ENCODE results near the gene PICK1.

The PICK1 gene

GRCh38 chr22:38079804-38080203 lies 22.6 kb downstream of the PICK1 start:
- Histone ChIP-seq H3K4me1 (ENCODE audit: control insufficient read depth, insufficient read depth, low read length, poor library complexity, severe bottlenecking) (peaks cover 27% of the 10 kb centered on the region), H3K27ac (ENCODE audit: low read depth, low read length, severe bottlenecking) (no peak overlapping the region), H3K36me3 (ENCODE audit: control insufficient read depth, insufficient read depth, low read length) (no peaks in the 10 kb centered on the region), H3K4me3 (ENCODE audit: extremely low read depth, insufficient read depth, low read length, poor library complexity, severe bottlenecking) (no peak overlapping the region), H3K9me3 (ENCODE audit: control insufficient read depth, low read length) (no peaks in the 10 kb centered on the region)
- WGBS, 2 experiments (ENCODE audit: insufficient coverage in 2 of 2): 89 to 92% methylated on average over 5 to 7 of the region's 7 CpGs

DNA sequence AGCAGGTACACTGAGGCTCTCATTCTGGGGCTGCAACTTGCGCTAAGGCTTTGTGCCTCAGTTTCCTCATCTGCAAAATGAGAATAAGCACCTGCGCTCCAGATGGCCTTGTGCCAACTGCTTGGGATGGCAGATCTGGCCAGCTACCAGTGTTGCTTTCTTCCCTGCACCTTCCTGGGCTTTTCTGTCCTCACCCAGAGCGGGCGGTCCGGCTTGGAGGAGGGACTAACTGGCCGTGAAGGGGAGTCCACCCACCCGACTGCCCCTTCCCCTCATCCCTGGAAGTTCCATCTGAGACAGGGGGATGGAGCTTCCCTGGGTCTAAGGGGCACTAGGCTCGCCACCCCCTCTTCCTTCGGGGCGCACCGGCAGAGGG lies 23.3 kb downstream of the PICK1 start:
- H3K4me1 ChIP-seq (ENCODE audit: control insufficient read depth, insufficient read depth, low read length, poor library complexity, severe bottlenecking): peaks cover 29% of the 10 kb centered on the region
- H3K9me3 ChIP-seq (ENCODE audit: control insufficient read depth, low read length): no peaks in the 10 kb centered on the region
- H3K27ac ChIP-seq (ENCODE audit: low read depth, low read length, severe bottlenecking): no peak overlapping the region
- no peaks in the 10 kb centered on the region for H3K36me3 ChIP-seq (ENCODE audit: control insufficient read depth, insufficient read depth, low read length)
- 90 to 92% methylated on average over 6 to 10 of the region's 11 CpGs for WGBS, 2 experiments (ENCODE audit: insufficient coverage in 2 of 2)
- no peak overlapping the region for H3K4me3 ChIP-seq (ENCODE audit: extremely low read depth, insufficient read depth, low read length, poor library complexity, severe bottlenecking)

GRCh38 chr22:38080850-38081635 lies 23.8 kb downstream of the PICK1 start:
- Histone ChIP-seq H3K27ac (ENCODE audit: low read depth, low read length, severe bottlenecking) (no peak overlapping the region), H3K4me3 (ENCODE audit: extremely low read depth, insufficient read depth, low read length, poor library complexity, severe bottlenecking) (peak overlapping the region; percentile 5)
- 28 to 37% methylated on average over 102 to 106 of the region's 110 CpGs for WGBS, 2 experiments (ENCODE audit: insufficient coverage in 2 of 2)

GRCh38 chr22:38081636-38081940 lies 24.4 kb downstream of the PICK1 start:
- Histone ChIP-seq H3K36me3 (ENCODE audit: control insufficient read depth, insufficient read depth, low read length) (no peaks in the 10 kb centered on the region), H3K4me1 (ENCODE audit: control insufficient read depth, insufficient read depth, low read length, poor library complexity, severe bottlenecking) (peaks cover 30% of the 10 kb centered on the region), H3K4me3 (ENCODE audit: extremely low read depth, insufficient read depth, low read length, poor library complexity, severe bottlenecking) (peak overlapping the region; percentile 5), H3K9me3 (ENCODE audit: control insufficient read depth, low read length) (no peaks in the 10 kb centered on the region), H3K27ac (ENCODE audit: low read depth, low read length, severe bottlenecking) (no peak overlapping the region)
- WGBS, 2 experiments (ENCODE audit: insufficient coverage in 2 of 2): 40 to 46% methylated on average over 14 to 17 of the region's 17 CpGs

More at GRCh38 chr22:38080850-38081635, 23.8 kb downstream of the PICK1 start:
- Histone ChIP-seq H3K4me1 (ENCODE audit: control insufficient read depth, insufficient read depth, low read length, poor library complexity, severe bottlenecking) (peaks cover 30% of the 10 kb centered on the region), H3K9me3 (ENCODE audit: control insufficient read depth, low read length) (no peaks in the 10 kb centered on the region), H3K36me3 (ENCODE audit: control insufficient read depth, insufficient read depth, low read length) (no peaks in the 10 kb centered on the region)

DNA sequence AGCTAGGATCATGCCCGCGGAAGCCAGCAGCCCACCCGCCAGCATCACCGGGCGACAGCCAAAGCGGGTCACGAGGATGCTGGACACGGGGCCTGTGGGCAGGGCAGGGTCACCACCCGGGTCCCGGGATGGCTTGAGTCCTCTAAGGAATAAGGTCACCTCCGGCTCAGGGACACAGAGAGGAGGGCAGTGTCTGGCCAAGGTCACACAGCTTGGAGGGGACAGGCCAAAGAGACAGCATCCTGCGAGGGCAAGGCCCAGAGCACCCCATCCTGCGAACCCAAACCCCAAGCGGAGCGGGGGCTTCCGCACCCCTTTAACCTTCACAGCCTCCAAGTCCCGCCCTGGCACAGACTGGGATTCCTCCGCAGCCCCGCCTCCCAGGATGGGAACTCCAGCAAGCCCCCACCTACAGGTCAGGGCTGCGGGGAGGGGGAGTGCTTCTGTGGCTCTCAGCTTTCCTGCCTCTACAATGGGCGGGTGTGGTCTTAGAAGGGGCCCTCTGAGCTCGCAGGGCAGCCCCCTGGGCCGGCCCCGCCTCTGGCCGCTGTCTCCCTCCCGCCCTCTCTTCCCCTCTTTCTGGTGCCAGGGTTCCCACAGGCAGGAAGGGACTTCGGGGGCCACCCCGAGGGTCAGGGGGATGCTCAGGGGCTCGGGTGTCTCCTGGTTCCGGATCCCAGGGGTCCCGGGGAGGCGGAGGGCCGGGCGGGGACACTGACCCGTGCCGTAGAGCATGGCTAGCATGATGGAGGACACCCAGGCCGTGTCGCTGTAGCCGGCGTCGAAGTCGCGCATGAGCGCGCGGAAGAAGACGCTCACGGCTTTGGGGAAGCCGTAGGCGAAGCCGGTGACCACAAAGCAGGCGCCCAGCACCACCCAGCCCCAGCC lies 25.0 kb downstream of the PICK1 start:
- H3K4me3 ChIP-seq (ENCODE audit: extremely low read depth, insufficient read depth, low read length, poor library complexity, severe bottlenecking): no peak overlapping the region
- H3K9me3 ChIP-seq (ENCODE audit: control insufficient read depth, low read length): no peaks in the 10 kb centered on the region
- WGBS, 2 experiments (ENCODE audit: insufficient coverage in 2 of 2): 60 to 72% methylated on average over 38 to 46 of the region's 52 CpGs
- H3K36me3 ChIP-seq (ENCODE audit: control insufficient read depth, insufficient read depth, low read length): no peaks in the 10 kb centered on the region
- H3K27ac ChIP-seq (ENCODE audit: low read depth, low read length, severe bottlenecking): no peak overlapping the region
- peaks cover 30% of the 10 kb centered on the region for H3K4me1 ChIP-seq (ENCODE audit: control insufficient read depth, insufficient read depth, low read length, poor library complexity, severe bottlenecking)

- Histone ChIP-seq H3K36me3 (ENCODE audit: control insufficient read depth, insufficient read depth, low read length) (no peaks in the 10 kb centered on the region), H3K4me1 (ENCODE audit: control insufficient read depth, insufficient read depth, low read length, poor library complexity, severe bottlenecking) (peaks cover 30% of the 10 kb centered on the region), H3K27ac (ENCODE audit: low read depth, low read length, severe bottlenecking) (no peak overlapping the region), H3K4me3 (ENCODE audit: extremely low read depth, insufficient read depth, low read length, poor library complexity, severe bottlenecking) (no peak overlapping the region), H3K9me3 (ENCODE audit: control insufficient read depth, low read length) (no peaks in the 10 kb centered on the region)
- 88 to 90% methylated on average over 15 of the region's 24 CpGs for WGBS, 2 experiments (ENCODE audit: insufficient coverage in 2 of 2)
Measured at GRCh38 chr22:38082986-38083710, 25.9 kb downstream of the PICK1 start.

- Histone ChIP-seq H3K36me3 (ENCODE audit: control insufficient read depth, insufficient read depth, low read length) (no peaks in the 10 kb centered on the region), H3K9me3 (ENCODE audit: control insufficient read depth, low read length) (no peaks in the 10 kb centered on the region), H3K4me3 (ENCODE audit: extremely low read depth, insufficient read depth, low read length, poor library complexity, severe bottlenecking) (no peak within 1 kb of the TSS), H3K4me1 (ENCODE audit: control insufficient read depth, insufficient read depth, low read length, poor library complexity, severe bottlenecking) (peaks cover 30% of the 10 kb centered on the region), H3K27ac (ENCODE audit: low read depth, low read length, severe bottlenecking) (no peak within 1 kb of the TSS)
- WGBS, 2 experiments (ENCODE audit: insufficient coverage in 2 of 2): 47 to 57% methylated on average over 9 to 10 of the region's 16 CpGs
Measured at GRCh38 chr22:38083931-38084631, 26.9 kb downstream of the PICK1 start, which contains the start of gene SLC16A8. TSS of gene SLC16A8 (minus strand) at chr22:38084184. CDS start at chr22:38082873, 1,311 bp downstream.

DNA sequence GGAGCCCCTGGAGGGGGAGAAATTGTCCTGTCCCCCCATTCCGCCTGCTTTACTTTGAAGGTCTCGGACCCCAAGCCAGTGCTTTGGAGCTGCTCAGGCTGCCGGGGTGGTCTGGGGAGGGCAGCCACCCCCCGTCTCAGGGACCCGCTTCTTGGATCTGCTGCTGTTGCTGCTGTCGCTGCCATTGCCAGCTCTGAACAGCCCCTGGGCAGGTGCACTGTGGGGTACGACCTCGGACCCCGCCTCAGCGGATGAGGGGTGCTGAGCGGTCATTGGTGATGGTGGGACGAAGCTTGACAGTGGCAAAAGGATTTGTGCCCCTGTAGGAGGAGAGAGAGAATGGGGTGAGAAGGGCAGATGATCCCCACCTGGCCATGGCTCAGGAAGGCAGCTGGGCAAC lies 27.9 kb downstream of the PICK1 start:
- Histone ChIP-seq H3K36me3 (ENCODE audit: control insufficient read depth, insufficient read depth, low read length) (no peaks in the 10 kb centered on the region), H3K4me3 (ENCODE audit: extremely low read depth, insufficient read depth, low read length, poor library complexity, severe bottlenecking) (no peak overlapping the region)
- WGBS, 2 experiments (ENCODE audit: insufficient coverage in 2 of 2): 91 to 100% methylated on average over 3 to 12 of the region's 12 CpGs

DNA sequence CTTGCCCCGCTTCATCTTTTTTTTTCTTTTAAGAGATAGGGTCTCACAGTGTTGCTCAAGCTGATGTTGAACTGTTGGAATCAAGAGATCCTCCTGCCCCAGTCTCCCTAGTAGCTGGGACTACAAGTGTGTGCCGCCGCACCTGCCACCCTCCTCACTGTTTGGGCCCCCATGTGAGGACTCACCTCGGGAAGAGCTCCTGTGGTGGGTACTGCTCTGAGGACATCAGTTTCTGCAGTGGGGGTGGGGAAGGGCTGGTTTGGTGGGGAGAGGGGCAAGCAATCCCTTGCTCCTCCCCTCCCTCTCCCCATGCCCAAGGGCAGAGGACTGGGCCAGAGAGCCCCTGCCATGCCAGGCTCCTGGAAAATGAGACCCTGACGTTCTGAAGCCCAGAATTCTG lies 28.3 kb downstream of the PICK1 start:
- H3K9me3 ChIP-seq (ENCODE audit: control insufficient read depth, low read length): no peaks in the 10 kb centered on the region
- H3K27ac ChIP-seq (ENCODE audit: low read depth, low read length, severe bottlenecking): no peak overlapping the region
- WGBS, 2 experiments (ENCODE audit: insufficient coverage in 2 of 2): 0 to 80% methylated on average over 1 to 2 of the region's 5 CpGs

More for the DNA sequence above, 27.9 kb downstream of the PICK1 start:
- Histone ChIP-seq H3K4me1 (ENCODE audit: control insufficient read depth, insufficient read depth, low read length, poor library complexity, severe bottlenecking) (peaks cover 30% of the 10 kb centered on the region), H3K27ac (ENCODE audit: low read depth, low read length, severe bottlenecking) (no peak overlapping the region), H3K9me3 (ENCODE audit: control insufficient read depth, low read length) (no peaks in the 10 kb centered on the region)

More for the DNA sequence above, 28.3 kb downstream of the PICK1 start:
- Histone ChIP-seq H3K4me3 (ENCODE audit: extremely low read depth, insufficient read depth, low read length, poor library complexity, severe bottlenecking) (no peak overlapping the region), H3K36me3 (ENCODE audit: control insufficient read depth, insufficient read depth, low read length) (no peaks in the 10 kb centered on the region), H3K4me1 (ENCODE audit: control insufficient read depth, insufficient read depth, low read length, poor library complexity, severe bottlenecking) (peaks cover 30% of the 10 kb centered on the region)
